DMS 273 treated with DMSO at 0.1 percent for 48 hours (cell line): ENCODE results near the gene CNOT6.
"Not testable (repeated sequence)": the region's sequence is repeated elsewhere in the genome, so short reads cannot be mapped to it uniquely, and the experiment has no call there.

ENCODE experiments used
- DNase-seq: peaks from one replicate; lab custom pipeline; 2025; lab: John Stamatoyannopoulos, UW

CNOT6 gene

GRCh38 chr5:180471866-180472265, 22.3 kb upstream of the CNOT6 start:
- no peak for DNase-seq

- no peak for DNase-seq
These were observed 21.9 kb upstream of the CNOT6 start for GRCh38 chr5:180472269-180472668.

- DNase-seq: not testable (repeated sequence)
These were observed 20.8 kb upstream of the CNOT6 start for GRCh38 chr5:180473386-180473785.

GRCh38 chr5:180474569-180474968, 19.6 kb upstream of the CNOT6 start:
- no peak for DNase-seq

- not testable (repeated sequence) for DNase-seq
These were observed 18.1 kb upstream of the CNOT6 start for GRCh38 chr5:180475969-180476524.

- no peak for DNase-seq
These were observed 9.4 kb upstream of the CNOT6 start for GRCh38 chr5:180484813-180485212.

GRCh38 chr5:180486636-180487149, 7.5 kb upstream of the CNOT6 start:
- no peak for DNase-seq

- no peak for DNase-seq
These were observed 6.6 kb upstream of the CNOT6 start for GRCh38 chr5:180487556-180487955.

- no peak for DNase-seq
These were observed 2.7 kb upstream of the CNOT6 start for GRCh38 chr5:180491496-180491895.

- DNase-seq: no peak
These were observed 1.8 kb upstream of the CNOT6 start for GRCh38 chr5:180492226-180492903.

- no peak for DNase-seq
These were observed 467 bp downstream of the CNOT6 start for GRCh38 chr5:180494510-180495181.

- no peak for DNase-seq
These were observed 1.1 kb downstream of the CNOT6 start for GRCh38 chr5:180495292-180495691.

- DNase-seq: no peak
These were observed 2.0 kb downstream of the CNOT6 start for GRCh38 chr5:180495991-180496741.

- DNase-seq: not testable (repeated sequence)
These were observed 2.6 kb downstream of the CNOT6 start for GRCh38 chr5:180496806-180497205.

- not testable (repeated sequence) for DNase-seq
These were observed 3.7 kb downstream of the CNOT6 start for GRCh38 chr5:180497865-180498264.

- DNase-seq: no peak
These were observed 4.2 kb downstream of the CNOT6 start for GRCh38 chr5:180498378-180498777.

GRCh38 chr5:180499684-180500083, 5.5 kb downstream of the CNOT6 start:
- DNase-seq: no peak

- DNase-seq: not testable (repeated sequence)
These were observed 6.1 kb downstream of the CNOT6 start for GRCh38 chr5:180500300-180500699.

- DNase-seq: no peak
These were observed 13.5 kb downstream of the CNOT6 start for GRCh38 chr5:180507661-180508060.

GRCh38 chr5:180515294-180515693, 21.1 kb downstream of the CNOT6 start:
- no peak for DNase-seq

GRCh38 chr5:180515974-180516373, 21.8 kb downstream of the CNOT6 start:
- not testable (repeated sequence) for DNase-seq

- DNase-seq: no peak
These were observed 22.3 kb downstream of the CNOT6 start for GRCh38 chr5:180516440-180516839.
